Activated CD8-positive, alpha-beta T cell treated with anti-CD3 and anti-CD28 coated beads, Interleukin-2, amount 10 ng/mL, durations not matched to agents 7 days and 5 days (primary cell): ENCODE measurements around the gene STAT5A. TPM values are rescaled to one million over a fixed set of nuclear protein-coding genes. Genes with fewer than 3 reads are reported as not detected.
A peak's percentile ranks its signal among the peaks of the same experiment; 100 is the strongest.
"Not testable (repeated sequence)": the region's sequence is repeated elsewhere in the genome, so short reads cannot be mapped to it uniquely, and the experiment has no call there.

Experiments
- ATAC-seq: fragments of 150-1000 bp; cut with Tn5 transposase; one replicate; pipeline ENCODE4 v1.10.0; 2021; ENCODE audit warnings: moderate library complexity
- CTCF ChIA-PET: fragments of 350-600 bp; sonication (Branson Sonifier 250); formaldehyde crosslinking; loops from one replicate; lab custom pipeline; 2021; ENCODE audit warnings: antibody characterized with exemption; lab: Charles Lee
- POLR2A ChIA-PET: fragments of 350-600 bp; sonication (Branson Sonifier 250); formaldehyde crosslinking; loops from one replicate; lab custom pipeline; 2021; ENCODE audit warnings: antibody characterized with exemption; lab: Charles Lee
- DNase-seq: peaks from one replicate; pipeline ENCODE4 v3.0.0-alpha.2; 2020
- H3K27ac Mint-ChIP-seq: one replicate; pipeline ENCODE4 v1.8.0; 2021; ENCODE audit warnings: mild to moderate bottlenecking, mixed read lengths
- H3K27me3 Mint-ChIP-seq: one replicate; pipeline ENCODE4 v1.8.0; 2021; ENCODE audit warnings: low read depth, mixed read lengths
- H3K36me3 Mint-ChIP-seq: one replicate; pipeline ENCODE4 v1.8.0; 2021; ENCODE audit warnings: low read depth, mixed read lengths
- H3K4me1 Mint-ChIP-seq: one replicate; pipeline ENCODE4 v1.8.0; 2021; ENCODE audit warnings: low read depth, mixed read lengths
- H3K4me3 Mint-ChIP-seq: one replicate; pipeline ENCODE4 v1.8.0; 2021; ENCODE audit warnings: mild to moderate bottlenecking, mixed read lengths
- H3K9me3 Mint-ChIP-seq: one replicate; pipeline ENCODE4 v1.8.0; 2022; ENCODE audit warnings: mixed read lengths; ENCODE audit not compliant: insufficient read depth
- total RNA-seq, 2 experiments: library from RNA; stranded (reverse); gene quantifications; one replicate each; pipeline ENCODE4 v1.2.3, GENCODE V29; 2021

STAT5A gene
- total RNA-seq = 100 to 1,000 TPM; 117 to 119 TPM

GRCh38 chr17:42287977-42288802, at the start of gene STAT5A:
STAT5A (plus strand) TSS chr17:42288498; CDS start chr17:42289412, 914 bp downstream.
- peak within 1 kb of the TSS; percentile 93 for H3K27ac Mint-ChIP-seq
- CTCF ChIA-PET = interaction anchor here (0.7 to 6.0 kb wide), 10 partner anchors 21 to 118 kb away, joined by 3 to 54 read pairs (median 6); partner anchors contain the start of genes KCNH4 and STAT3
- H3K36me3 Mint-ChIP-seq = peaks cover 23% of the 10 kb centered on the region
- POLR2A ChIA-PET = interaction anchor here (0.6 to 5.7 kb wide), 15 partner anchors 8 to 168 kb away, joined by 3 to 69 read pairs (median 6); partner anchors contain the start of gene STAT3
- H3K27me3 Mint-ChIP-seq = no peaks in the 10 kb centered on the region
- peaks cover 52% of the 10 kb centered on the region for H3K4me1 Mint-ChIP-seq
- peak; percentile 90 for DNase-seq
- peak within 1 kb of the TSS; percentile 89 for H3K4me3 Mint-ChIP-seq
- peak; percentile 83 for ATAC-seq
- H3K9me3 Mint-ChIP-seq = no peaks in the 10 kb centered on the region

GRCh38 chr17:42239576-42239975, 48.7 kb upstream of the STAT5A start:
- H3K27ac Mint-ChIP-seq, H3K27me3 Mint-ChIP-seq, H3K4me1 Mint-ChIP-seq, ATAC-seq, H3K9me3 Mint-ChIP-seq, H3K36me3 Mint-ChIP-seq, POLR2A ChIA-PET, H3K4me3 Mint-ChIP-seq, DNase-seq: not testable (repeated sequence)
- CTCF ChIA-PET = interaction anchor here (7.0 kb wide), 1 partner anchor 17 kb away, joined by 32 read pairs; no protein-coding TSS in a partner anchor

- ChIA-PET CTCF (interaction anchor here (7.0 kb wide), 1 partner anchor 18 kb away, joined by 32 read pairs; no protein-coding TSS in a partner anchor), POLR2A (no interaction called here)
- no peaks in the 10 kb centered on the region for H3K27me3 Mint-ChIP-seq
- no peak overlapping the region for H3K27ac Mint-ChIP-seq
- H3K4me1 Mint-ChIP-seq = peaks cover 9% of the 10 kb centered on the region
- no peak overlapping the region for H3K4me3 Mint-ChIP-seq
- H3K9me3 Mint-ChIP-seq = no peaks in the 10 kb centered on the region
- no peak for DNase-seq
- no peak for ATAC-seq
- H3K36me3 Mint-ChIP-seq = peaks cover 4% of the 10 kb centered on the region
Observed at GRCh38 chr17:42240201-42240600, 48.1 kb upstream of the STAT5A start.

GRCh38 chr17:42240863-42241262, 47.4 kb upstream of the STAT5A start:
- H3K27me3 Mint-ChIP-seq, H3K9me3 Mint-ChIP-seq, H3K4me3 Mint-ChIP-seq, POLR2A ChIA-PET, H3K36me3 Mint-ChIP-seq, DNase-seq, ATAC-seq, H3K27ac Mint-ChIP-seq: not testable (repeated sequence)
- CTCF ChIA-PET = interaction anchor here (7.0 kb wide), 1 partner anchor 18 kb away, joined by 32 read pairs; no protein-coding TSS in a partner anchor
- peaks cover 11% of the 10 kb centered on the region for H3K4me1 Mint-ChIP-seq

GRCh38 chr17:42241871-42242270, 46.4 kb upstream of the STAT5A start:
- Mint-ChIP-seq H3K27ac (no peak overlapping the region), H3K27me3 (no peaks in the 10 kb centered on the region), H3K4me3 (no peak overlapping the region), H3K9me3 (no peaks in the 10 kb centered on the region), H3K36me3 (peaks cover 7% of the 10 kb centered on the region), H3K4me1 (peaks cover 17% of the 10 kb centered on the region)
- no peak for DNase-seq
- POLR2A ChIA-PET = no interaction called here
- ATAC-seq = no peak
- CTCF ChIA-PET = interaction anchor here (7.0 kb wide), 1 partner anchor 19 kb away, joined by 32 read pairs; no protein-coding TSS in a partner anchor

- H3K27ac Mint-ChIP-seq = no peak overlapping the region
- CTCF ChIA-PET = interaction anchor here (2.1 kb wide), 1 partner anchor 21 kb away, joined by 7 read pairs; no protein-coding TSS in a partner anchor
- H3K9me3 Mint-ChIP-seq = no peaks in the 10 kb centered on the region
- H3K36me3 Mint-ChIP-seq = peaks cover 9% of the 10 kb centered on the region
- POLR2A ChIA-PET = interaction anchor here (1.4 kb wide), 1 partner anchor 46 kb away, joined by 3 read pairs; no protein-coding TSS in a partner anchor
- H3K27me3 Mint-ChIP-seq = no peaks in the 10 kb centered on the region
- peaks cover 33% of the 10 kb centered on the region for H3K4me1 Mint-ChIP-seq
- ATAC-seq (no peak), DNase-seq (no peak)
- H3K4me3 Mint-ChIP-seq = no peak overlapping the region
Observed at GRCh38 chr17:42243493-42243982, 44.8 kb upstream of the STAT5A start.

GRCh38 chr17:42244116-42244515, 44.2 kb upstream of the STAT5A start:
- Mint-ChIP-seq H3K4me1 (peaks cover 38% of the 10 kb centered on the region), H3K36me3 (peaks cover 11% of the 10 kb centered on the region)
- not testable (repeated sequence) for H3K9me3 Mint-ChIP-seq, H3K4me3 Mint-ChIP-seq, ATAC-seq, H3K27ac Mint-ChIP-seq, H3K27me3 Mint-ChIP-seq, DNase-seq
- ChIA-PET CTCF (interaction anchor here (2.1 kb wide), 1 partner anchor 22 kb away, joined by 7 read pairs; no protein-coding TSS in a partner anchor), POLR2A (interaction anchor here (1.4 kb wide), 1 partner anchor 45 kb away, joined by 3 read pairs; no protein-coding TSS in a partner anchor)

GRCh38 chr17:42245183-42245582, 43.1 kb upstream of the STAT5A start:
- Mint-ChIP-seq H3K4me1 (peaks cover 47% of the 10 kb centered on the region), H3K36me3 (peaks cover 14% of the 10 kb centered on the region)
- POLR2A ChIA-PET = interaction anchor here (1.4 kb wide), 1 partner anchor 44 kb away, joined by 3 read pairs; no protein-coding TSS in a partner anchor
- CTCF ChIA-PET = interaction anchor here (2.1 kb wide), 1 partner anchor 23 kb away, joined by 7 read pairs; no protein-coding TSS in a partner anchor
- not testable (repeated sequence) for H3K4me3 Mint-ChIP-seq, H3K9me3 Mint-ChIP-seq, ATAC-seq, H3K27ac Mint-ChIP-seq, DNase-seq, H3K27me3 Mint-ChIP-seq

- no peak for ATAC-seq
- Mint-ChIP-seq H3K27me3 (no peaks in the 10 kb centered on the region), H3K9me3 (no peaks in the 10 kb centered on the region), H3K36me3 (peaks cover 16% of the 10 kb centered on the region), H3K27ac (peak overlapping the region; percentile 77), H3K4me1 (peaks cover 55% of the 10 kb centered on the region), H3K4me3 (peak overlapping the region; percentile 20)
- no peak for DNase-seq
- ChIA-PET CTCF (interaction anchor here (0.7 to 3.0 kb wide), 9 partner anchors 12 to 156 kb away, joined by 3 to 34 read pairs (median 4); partner anchors contain the start of genes STAT3 and STAT5A), POLR2A (interaction anchor here (1.0 to 7.0 kb wide), 5 partner anchors 9 to 134 kb away, joined by 3 to 128 read pairs (median 4); partner anchors contain the start of genes DHX58, STAT5A and STAT5B)
Observed at GRCh38 chr17:42246515-42246914, 41.8 kb upstream of the STAT5A start.

- Mint-ChIP-seq H3K9me3 (no peaks in the 10 kb centered on the region), H3K27ac (peak overlapping the region; percentile 77), H3K27me3 (no peaks in the 10 kb centered on the region), H3K4me1 (peaks cover 60% of the 10 kb centered on the region), H3K36me3 (peaks cover 16% of the 10 kb centered on the region), H3K4me3 (peak overlapping the region; percentile 10)
- ATAC-seq (no peak), DNase-seq (no peak)
- CTCF ChIA-PET = interaction anchor here (0.6 to 3.0 kb wide), 11 partner anchors 13 to 247 kb away, joined by 3 to 34 read pairs (median 3); partner anchors contain the start of genes GHDC and STAT3
- POLR2A ChIA-PET = interaction anchor here (0.7 to 7.0 kb wide), 5 partner anchors 16 to 147 kb away, joined by 3 to 128 read pairs (median 15); partner anchors contain the start of genes STAT5A and STAT5B
Observed at GRCh38 chr17:42247734-42248133, 40.6 kb upstream of the STAT5A start.
